Endothelial cell of hepatic sinusoid (primary cell): Measurements from ENCODE around the gene TNFSF12.
"Not testable (repeated sequence)": the region's sequence is repeated elsewhere in the genome, so short reads cannot be mapped to it uniquely, and the experiment has no call there.

Source experiments
- in situ Hi-C: cut with HindIII; loops from 2 replicates; pipeline ENCODE4 v1.10.0; 2017; ENCODE audit warnings: low sequenced_read_pairs

The TNFSF12 gene

GRCh38 chr17:7582396-7583252 lies 33.8 kb downstream of the TNFSF12 start:
- in situ Hi-C loops = no loop called here

GRCh38 chr17:7583253-7584109 lies 34.6 kb downstream of the TNFSF12 start, which contains the start of gene MPDU1:
MPDU1 (plus strand) TSS chr17:7583852; CDS start chr17:7583863, 11 bp downstream.
- in situ Hi-C loops = no loop called here

- in situ Hi-C loops = no loop called here
Measured at GRCh38 chr17:7586673-7587419, 38.0 kb downstream of the TNFSF12 start.

- in situ Hi-C loops = no loop called here
Measured at GRCh38 chr17:7587420-7588151, 38.7 kb downstream of the TNFSF12 start.

GRCh38 chr17:7588553-7589203 lies 39.8 kb downstream of the TNFSF12 start:
- in situ Hi-C loops = no loop called here

GRCh38 chr17:7589204-7589868 lies 40.5 kb downstream of the TNFSF12 start:
- in situ Hi-C loops = no loop called here

GRCh38 chr17:7589891-7590691 lies 41.2 kb downstream of the TNFSF12 start, which contains the start of gene SOX15:
SOX15 (minus strand) TSS chr17:7590094; CDS start chr17:7589676, 418 bp downstream.
- in situ Hi-C loops = no loop called here

GRCh38 chr17:7590743-7591142 lies 41.9 kb downstream of the TNFSF12 start:
- in situ Hi-C loops = no loop called here

GRCh38 chr17:7591596-7591995 lies 42.7 kb downstream of the TNFSF12 start:
- in situ Hi-C loops = no loop called here

- in situ Hi-C loops = no loop called here
Measured at GRCh38 chr17:7592422-7593021, 43.7 kb downstream of the TNFSF12 start.

- in situ Hi-C loops = no loop called here
Measured at GRCh38 chr17:7593296-7593695, 44.4 kb downstream of the TNFSF12 start.

- in situ Hi-C loops = not testable (repeated sequence)
Measured at GRCh38 chr17:7597561-7597960, 48.7 kb downstream of the TNFSF12 start.

- in situ Hi-C loops = no loop called here
Measured at GRCh38 chr17:7606280-7606679, 57.4 kb downstream of the TNFSF12 start.
